Measurements from ENCODE around the gene MOV10.

DNA sequence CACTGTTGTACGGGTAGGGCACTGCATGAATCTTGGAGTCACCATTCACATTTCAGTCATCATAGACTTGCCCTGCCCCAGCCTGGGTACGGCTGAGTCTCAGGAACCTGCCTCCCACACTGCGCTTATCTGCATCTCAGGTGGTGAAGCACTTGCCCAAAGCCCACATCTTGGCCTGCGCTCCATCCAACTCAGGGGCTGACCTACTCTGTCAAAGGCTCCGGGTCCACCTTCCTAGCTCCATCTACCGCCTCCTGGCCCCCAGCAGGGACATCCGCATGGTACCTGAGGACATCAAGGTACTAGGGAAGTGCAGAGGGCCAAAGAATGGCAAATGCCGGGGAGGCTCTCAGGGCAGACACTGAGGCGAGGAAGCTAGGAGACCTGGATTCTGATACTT lies 20.8 kb downstream of the MOV10 start:
- TF ChIP-seq CTCF (optimal IDR thresholded peaks at IDR 0.05 in 1 of 3, IDR thresholded peaks at IDR 0.05 in 1 of 3, conservative IDR thresholded peaks at IDR 0.05 in 1 of 3; ENCODE audit: extremely low read depth in 1 of 3, insufficient read depth in 2 of 3, low read length in 3 of 3) (no peak), EZH2 (IDR thresholded peaks at IDR 0.05; ENCODE audit: low read length) (no peak)
